GM19467 (cell line): ENCODE measurements around the gene OBSCN.

ENCODE experiments used
- ATAC-seq: cut with Tn5 transposase; IDR thresholded peaks from one replicate; pipeline ENCODE4 v1.9.1; 2021; ENCODE audit warnings: mild to moderate bottlenecking, moderate library complexity; ENCODE audit not compliant: unreplicated experiment

The OBSCN gene

DNA sequence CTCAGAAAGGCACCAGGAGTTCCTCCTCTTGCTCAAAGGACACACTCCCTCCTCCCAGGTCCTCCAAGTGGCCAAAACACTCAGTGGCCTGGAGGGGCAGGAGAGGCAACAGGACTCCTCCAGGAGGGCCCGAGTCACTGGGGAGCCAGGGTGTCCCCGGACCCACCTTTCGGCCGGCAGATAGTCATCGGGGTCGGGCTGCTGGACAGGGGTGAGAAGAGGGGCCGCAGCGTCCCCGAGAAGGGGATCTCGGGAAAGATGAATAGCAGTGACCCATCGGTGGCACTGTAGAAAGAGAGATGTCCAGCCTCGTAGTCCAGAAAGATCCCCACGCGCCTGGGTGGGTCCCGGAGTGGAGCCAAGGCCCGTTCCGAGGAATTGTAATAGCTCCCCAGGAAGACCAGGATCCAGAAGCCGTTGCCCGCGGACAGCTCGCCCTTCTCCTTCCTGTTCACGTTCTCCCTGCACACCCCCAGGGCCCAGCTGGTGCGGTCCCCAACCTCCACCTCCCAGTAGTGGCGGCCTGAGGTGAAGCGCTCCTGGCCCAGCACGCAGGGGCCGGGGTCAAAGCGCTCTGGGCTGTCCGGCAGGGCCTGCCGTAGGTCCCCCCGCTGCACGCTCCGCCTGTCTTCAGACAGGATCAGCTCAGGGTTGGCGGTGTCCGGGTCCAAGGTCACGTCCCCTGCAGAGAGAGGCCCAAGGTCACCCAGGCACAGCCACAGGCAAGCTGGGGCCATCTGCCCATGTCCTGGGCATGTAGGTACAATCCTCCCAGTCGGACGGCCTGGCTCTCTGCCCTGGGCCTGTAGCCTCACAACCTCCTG lies 186.9 kb downstream of the OBSCN start:
- ATAC-seq, result no peak

DNA sequence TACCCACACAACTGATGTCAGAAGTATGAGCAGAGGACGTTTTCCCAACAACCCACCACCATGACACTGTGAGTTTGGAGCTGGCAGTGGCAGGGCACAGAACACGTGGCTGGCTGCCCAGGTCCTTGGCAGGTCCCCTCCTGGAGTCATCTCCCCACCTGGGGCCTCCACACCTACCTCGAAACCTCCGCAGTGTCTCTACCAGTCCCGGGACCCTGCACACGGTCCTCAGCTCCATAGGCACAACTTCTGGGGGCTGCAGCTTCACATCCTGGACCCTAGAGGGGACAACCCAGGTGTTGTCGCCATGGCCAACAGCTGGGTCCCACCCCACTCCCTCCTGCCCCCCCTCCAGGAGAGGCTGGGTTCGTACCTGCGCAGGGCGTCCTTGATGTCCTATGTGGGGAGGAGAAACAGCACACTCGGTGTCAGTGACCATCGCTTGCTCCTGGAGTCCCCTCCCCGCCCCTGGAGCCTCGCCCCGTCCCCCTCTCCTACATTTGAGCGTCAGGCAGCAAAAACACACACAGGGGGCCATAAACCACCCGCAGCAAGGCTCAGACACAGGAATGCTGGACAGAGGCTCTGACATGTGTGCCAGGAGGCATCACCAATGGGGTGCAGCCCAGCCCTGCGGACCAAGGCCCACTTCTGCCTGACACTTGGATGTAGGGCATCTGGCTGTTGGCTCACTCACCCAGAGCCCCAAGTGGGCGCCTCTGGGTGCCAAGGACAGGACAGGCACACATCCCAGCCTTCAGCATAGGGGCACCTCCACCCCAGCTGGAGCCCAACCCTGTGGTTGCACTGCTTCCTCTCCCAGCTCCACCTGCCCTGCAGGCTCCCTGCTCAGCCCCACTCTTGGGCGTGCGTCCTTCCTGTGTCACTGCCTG lies 189.2 kb downstream of the OBSCN start:
- ATAC-seq, result no peak

DNA sequence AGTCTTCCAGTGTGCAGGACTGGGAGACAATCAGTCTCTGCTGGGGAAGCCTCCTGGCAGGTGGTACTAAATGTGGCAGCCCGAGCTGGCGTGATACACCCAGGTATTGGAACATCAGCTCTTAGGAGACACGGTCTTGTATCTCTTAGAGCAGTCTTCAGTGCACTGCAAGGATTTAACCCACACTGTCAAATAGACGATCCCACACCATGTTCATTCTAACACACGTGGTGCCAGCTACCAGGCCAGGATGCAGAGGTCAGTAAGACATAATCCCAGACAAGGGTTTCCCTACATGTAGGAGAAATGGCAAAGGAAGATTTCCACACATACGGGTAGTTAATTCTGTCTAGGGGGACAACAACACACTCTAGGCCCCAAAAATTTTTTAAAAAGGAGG lies 190.1 kb downstream of the OBSCN start:
- no peak for ATAC-seq

DNA sequence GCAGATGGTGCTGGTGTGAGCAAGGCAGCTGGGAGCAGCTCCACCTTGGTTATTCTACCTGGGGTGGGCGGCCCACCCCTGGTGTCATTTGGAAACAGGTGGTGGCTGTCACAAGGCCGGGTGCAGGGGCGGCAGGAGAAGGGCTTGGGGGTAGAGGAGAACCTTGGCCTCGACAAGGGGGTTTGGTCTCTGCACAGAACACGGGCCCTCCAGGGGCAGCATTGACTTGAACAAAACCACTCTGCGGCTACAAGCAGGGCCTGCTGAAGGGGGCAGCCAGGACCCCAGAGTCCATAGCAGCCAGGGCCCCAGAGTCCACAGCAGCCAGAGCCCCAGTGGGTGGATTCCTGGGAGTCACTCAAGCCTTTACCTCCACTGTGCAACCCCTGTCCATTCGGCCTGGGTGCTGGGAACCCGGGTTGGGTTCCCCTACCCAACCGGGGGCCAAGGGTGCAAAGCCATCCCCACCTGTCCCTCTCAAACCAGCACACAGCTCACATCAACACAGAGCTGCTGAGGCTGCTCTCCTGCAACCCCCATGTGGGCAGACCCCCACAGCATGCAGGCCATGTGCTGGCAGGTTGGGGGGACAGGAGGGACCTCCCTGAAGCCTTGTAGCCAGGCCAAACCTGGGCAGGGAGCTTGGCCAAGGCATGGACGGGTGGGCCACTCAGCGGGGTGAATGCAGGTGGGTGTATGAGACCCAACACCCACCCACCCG lies 191.1 kb downstream of the OBSCN start:
- ATAC-seq, result no peak

DNA sequence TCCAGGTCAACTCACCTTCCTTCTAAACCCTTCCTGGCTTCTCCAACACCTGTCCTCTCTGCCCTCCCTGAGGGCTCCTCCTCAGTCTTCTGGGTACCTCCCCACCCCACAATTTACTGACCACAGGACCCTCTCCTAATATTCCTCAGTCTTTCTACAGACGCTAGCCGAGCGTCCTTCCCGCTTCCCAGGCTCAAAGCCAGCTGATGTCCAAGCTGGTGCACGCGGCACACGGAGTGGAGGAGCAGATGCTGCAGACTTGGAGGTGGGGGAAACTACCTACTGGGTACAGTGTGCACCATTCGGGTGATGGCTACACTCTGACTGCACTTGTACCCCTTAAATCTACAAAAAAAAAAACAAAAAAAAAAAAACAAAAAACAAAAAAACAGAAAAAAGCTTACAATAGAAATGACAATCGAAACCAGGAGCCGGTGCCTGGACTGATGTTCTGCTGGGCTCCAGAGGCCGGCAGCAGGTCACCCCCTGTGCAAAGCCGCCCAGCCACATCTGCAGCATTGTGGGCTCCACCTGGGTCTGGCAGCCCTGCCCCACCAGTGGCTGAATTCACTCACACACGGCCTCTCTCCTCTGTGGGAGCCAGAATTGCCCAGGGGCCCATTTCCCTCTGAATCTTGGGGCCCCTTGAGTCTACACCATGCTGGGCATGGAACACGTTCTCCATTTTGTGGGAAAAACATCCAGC lies 191.8 kb downstream of the OBSCN start:
- ATAC-seq, result no peak

DNA sequence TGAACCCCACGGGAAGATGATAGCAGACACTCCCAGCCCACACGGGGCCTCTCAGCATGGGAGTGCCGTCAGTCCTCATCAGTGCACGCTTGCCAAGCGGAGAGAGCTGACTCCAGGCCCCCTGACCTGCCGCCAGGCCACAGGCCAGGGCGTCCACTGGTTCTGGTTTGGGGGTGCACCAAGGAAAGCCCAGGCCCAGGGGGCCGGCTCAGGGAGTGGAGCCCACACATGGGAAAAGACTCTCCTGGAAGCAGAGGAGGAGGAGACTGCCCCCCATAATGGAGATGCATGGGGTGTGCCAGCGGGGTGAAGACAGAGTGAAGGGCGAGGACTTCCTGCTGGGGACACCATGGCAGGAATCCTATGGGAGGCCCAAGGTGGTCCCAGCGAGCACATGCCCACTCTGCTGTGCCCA lies 192.4 kb downstream of the OBSCN start:
- ATAC-seq, result no peak

DNA sequence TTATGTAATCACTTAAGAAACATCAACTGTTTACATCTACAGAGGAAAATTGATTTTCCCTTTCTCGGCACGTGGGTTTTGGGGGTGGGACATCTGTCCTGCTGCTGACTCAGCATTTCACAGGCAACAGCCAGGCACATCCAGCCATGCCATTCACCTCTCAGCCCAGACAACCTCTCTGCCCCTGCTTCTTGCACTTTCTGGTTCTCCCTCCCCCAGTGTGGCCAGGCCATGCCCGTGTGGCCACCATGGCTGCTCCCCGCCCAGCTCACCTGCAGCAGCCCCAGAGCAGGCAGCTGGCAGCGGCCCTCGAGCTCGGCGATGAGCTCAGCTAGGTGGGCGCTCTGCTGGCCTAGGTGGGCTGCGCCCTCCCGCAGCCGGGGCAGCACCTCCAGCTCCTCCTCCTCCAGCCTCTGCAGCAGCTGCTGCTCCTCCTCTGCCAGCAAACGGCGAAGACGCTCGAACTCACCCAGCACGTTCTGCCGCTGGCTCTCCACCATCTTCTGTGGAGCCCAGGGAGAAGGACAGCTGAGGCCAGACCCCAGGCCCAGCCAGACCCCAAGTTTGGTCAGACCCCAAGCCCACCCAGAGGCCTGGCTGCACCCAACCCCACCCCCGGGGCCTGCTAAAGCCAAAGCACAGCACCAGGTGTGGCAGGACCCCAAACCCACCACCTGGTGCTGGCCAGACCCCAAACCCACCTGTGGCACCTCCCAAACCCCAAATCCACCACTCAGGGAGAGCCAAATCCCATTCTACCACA lies 193.0 kb downstream of the OBSCN start:
- no peak for ATAC-seq

DNA sequence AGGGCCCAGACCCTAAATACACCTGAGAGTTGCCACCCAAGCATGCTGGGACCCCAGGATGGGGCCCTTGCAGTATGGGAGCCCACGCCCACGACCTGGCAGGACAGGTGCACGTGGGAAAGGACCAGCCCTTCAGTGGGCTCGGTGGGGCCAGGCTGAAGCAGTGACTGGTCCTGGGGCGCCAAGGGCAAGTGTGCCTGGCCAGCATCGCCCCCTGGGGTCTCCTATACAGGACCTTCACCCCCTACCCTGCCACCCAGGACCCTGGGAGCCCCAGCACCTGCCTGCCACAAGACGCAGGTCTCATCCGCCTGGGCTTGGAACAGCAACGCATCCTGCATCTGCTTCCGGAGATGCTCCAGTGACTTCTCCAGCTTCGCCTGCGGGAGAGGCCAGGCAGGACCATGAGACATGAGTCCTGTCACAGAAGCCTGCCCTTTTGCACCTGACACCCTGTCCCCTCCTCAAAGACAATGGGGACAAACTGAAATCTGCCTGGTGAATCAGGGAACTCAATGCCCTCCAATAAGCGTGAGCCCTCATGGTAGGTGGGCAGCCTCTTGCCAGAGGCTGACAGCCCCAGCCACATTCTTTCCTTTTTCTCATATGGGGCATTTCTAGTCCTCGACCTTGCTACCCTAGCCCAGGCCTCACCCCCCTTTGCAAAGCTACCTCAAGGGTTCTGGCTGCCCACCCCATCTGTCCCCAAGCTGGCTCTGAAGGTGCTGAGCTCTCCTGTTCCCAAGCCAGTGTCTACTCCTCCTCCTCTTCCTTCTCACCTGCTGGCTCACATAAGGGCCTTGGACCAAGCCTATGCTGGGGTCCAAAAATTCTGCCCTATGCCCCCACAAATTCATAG lies 194.2 kb downstream of the OBSCN start:
- no peak for ATAC-seq

DNA sequence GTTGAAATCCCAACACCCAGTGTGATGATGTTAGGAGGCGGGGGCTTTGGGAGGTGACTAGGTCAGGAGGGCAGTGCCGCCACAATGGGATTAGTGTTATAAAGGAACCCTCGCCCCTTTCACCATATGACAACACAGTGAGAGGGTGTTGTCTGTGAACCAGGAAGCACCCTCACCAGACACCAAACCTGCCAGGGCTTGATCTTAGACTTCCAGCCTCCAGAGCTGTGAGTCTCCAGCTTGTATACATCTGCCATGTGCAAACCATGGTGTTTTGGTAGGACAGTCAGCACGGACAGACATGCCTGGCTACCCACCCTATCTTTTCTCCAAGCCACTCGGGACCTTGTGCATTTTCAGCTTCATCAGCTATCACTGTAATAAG lies 194.8 kb downstream of the OBSCN start:
- ATAC-seq, result no peak

DNA sequence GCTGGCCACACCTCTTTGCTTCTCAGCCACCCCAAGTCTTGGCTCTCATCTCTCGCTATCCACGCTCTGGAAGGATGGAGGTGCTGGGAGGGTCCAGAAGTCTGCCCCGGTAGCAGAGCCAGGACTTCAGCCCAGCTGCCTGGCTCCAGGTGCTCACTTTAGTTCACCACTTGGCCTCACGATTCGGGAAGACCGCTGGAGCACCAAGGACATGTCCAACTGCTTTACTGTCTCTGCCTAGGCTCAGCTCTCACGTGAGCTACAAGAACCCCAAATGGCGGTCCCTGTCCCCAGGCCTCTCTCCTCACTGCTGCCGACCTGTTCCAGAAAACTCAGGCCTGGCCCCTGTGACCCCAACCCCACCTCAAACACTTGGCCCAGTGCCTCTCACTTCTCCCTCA lies 195.4 kb downstream of the OBSCN start:
- ATAC-seq, result no peak

DNA sequence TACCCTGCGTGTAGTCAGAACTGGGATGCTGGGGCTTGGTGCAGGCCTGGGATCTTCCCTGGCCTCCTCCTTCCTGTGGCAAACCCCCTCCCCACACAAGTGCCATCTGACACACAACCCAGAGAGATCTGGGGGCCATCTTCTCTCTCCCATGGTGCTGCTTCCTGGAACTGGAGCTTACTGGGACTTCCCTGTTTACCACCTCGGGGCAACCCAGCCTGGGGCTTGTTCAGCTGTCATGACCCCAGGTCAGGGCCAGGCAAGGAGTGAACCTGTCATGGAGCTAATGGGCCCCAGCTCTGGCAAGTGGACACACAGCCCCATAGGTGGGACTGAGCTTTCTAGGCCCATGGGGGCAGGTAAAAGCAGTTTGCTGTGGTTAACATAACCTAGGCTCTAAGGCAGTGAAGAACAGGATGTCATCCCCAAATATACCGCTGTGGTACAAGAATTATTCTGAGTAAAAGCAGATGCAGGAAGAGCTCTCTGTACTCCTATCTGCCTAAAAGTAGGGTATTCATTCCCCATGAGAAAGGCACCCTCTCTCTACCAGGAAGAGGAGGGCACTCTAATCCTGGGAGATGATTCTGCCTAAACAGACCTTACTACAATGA lies 196.4 kb downstream of the OBSCN start:
- ATAC-seq, result no peak

DNA sequence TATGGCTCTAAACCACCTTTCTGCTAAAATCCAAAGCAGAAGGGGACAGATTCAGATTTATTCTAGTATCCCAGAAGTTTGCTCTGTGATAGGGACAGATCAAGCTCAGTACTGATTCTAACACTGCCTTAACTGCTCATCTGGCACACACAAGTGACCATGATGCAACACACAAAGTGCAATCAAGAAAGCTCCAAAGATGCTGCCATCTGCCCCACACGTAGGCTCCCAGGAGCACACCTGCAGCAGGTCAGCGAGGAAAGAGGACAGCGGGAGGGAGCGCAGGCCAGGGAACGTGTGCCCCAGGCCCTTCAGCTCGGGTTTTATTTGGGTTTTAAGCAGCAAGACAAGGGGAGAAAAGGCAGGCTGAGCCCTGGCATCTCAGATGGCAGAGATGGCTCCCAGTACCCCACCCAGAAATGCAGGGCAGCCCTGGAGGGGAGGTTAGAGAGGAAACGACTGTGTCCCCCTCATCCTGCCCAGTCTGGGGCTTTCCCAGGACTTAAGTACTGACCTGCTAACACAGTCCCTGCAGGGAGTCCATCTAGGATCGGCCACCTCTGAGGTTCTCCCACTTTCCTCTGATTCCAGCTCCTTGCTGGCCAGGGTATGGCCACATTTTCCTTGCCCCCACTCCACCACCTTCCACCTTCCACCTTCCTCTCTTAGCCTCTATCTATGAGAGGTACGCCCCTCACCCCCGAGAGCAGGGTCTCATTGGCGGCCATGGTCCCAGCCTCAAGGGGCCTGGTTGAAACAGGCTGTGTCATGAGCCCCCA lies 197.5 kb downstream of the OBSCN start:
- no peak for ATAC-seq

DNA sequence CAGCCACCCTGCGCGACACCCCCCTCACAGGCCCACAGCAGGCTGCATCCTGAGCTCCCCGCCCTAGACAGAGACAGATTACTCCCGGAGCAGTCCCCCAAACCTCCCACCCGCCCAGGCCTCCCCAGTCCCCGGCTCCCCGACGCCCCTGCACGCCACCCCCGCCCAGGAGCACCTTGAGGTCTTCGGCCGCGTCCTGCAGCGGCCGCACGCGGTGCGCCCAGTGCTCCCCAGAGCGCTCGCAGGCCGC lies 198.1 kb downstream of the OBSCN start:
- ATAC-seq, result no peak

DNA sequence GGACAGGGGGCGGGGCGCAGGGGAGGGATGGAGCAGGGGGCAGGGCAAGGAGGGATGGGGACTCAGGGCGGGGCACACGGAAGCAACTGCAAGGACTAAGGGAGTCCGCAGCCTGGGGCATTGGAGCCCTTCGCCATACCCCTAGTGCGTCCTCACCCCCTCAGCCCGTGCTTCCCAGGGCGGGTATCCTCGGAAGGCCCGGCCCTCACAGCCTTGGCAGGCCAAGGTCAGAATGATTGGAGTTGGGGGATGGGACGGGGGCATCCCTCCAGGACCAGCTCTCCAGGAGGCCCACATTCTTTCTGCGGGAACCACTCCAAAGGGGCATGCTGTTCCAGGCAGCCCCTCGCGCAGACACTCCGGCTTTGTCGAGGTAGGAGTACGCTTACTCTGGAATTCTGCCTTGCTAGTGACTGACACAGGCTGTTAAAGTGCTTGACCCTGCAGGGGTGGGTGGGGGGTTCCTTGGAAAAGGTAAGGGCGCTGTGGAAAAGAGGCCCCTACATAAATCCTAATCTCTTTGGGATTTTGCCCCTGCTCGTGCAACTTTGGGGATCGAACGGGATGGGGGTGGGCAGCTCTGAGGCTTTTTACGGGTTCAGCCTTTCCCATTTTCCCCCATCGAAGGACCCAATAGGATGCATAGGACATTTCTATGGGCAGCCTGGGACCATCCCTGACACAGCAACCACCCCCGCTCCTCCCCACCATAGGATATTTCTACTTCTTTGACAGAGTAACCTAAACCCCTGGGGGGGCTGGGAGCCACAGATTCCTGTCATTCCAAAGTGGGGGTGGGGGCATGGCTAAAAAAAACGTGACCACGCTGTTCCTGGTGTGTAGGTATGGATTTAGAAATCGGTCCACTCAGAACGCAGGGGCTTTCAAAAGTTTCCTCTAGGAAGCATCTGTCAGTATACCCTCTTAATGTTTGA lies 199.5 kb downstream of the OBSCN start:
- ATAC-seq, result no peak

DNA sequence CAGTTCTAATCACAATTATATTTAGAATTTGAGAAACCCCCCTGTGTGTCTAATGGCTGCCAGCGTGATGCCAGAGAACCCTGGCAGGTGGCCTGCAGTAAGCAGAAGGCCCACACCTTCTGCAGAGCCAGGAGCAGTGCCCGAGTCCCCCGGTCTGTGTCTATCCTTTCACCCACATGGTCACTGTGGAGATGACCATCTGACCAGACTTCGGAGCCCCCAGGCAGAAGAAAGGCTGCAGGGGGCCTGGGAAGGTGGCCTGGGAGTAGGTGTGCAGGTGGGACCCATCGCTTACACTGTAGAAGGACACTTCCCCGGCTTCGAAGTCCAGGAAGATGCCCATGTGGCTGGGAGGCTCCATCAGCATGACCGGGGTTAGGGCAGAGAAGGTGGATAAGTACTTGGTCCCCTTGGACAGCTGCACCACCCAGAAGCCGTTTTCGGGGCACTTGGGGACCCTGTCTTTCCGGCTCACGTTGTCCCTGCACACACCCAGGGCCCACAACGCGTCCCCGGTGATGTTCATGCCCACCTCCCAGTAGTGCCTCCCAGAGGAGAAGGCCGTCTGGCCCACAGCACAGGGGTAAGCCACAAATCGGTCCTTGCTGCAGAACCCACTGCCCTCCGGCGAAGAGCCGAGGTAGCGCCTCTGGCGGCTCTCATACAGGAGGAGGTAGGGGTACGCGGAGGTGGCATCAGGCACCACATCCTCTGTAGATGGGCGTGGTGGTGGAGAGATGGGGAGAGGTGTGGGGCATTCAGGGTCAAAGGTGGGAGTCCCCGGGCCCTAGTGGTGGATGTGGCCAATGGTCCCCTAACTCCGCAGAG lies 200.4 kb downstream of the OBSCN start:
- ATAC-seq, result no peak
